Breast epithelium (tissue), 4 donors: Measurements from ENCODE around the gene CSK. TPM values are rescaled to one million over a fixed set of nuclear protein-coding genes. Genes with fewer than 3 reads are reported as not detected.

Experiments used
- DNase-seq, 2 donors: peaks; one replicate each; pipeline ENCODE4 v3.0.0-alpha.2; 2019; ENCODE audit warnings: low spot score in 2 of 2
- H3K27ac ChIP-seq, 2 donors: fragments of 200-600 bp; sonication (generic) in 1 of 2; one replicate each; pipeline ENCODE4 v1.5.1; 2016 to 2019; ENCODE audit warnings: mild to moderate bottlenecking in 1 of 2
- H3K27me3 ChIP-seq, 2 donors: fragments of 200-600 bp; sonication (generic) in 1 of 2; one replicate each; pipeline versions ENCODE4 v1.5.1 to v1.6.0; 2017 to 2019; ENCODE audit warnings: control low read depth in 1 of 2, mild to moderate bottlenecking in 1 of 2
- H3K36me3 ChIP-seq: fragments of 200-600 bp; one replicate; pipeline ENCODE4 v1.5.1; 2019
- H3K4me1 ChIP-seq, 2 donors: fragments of 200-600 bp; sonication (generic); one replicate each; pipeline ENCODE4 v1.5.1; 2016 to 2019; ENCODE audit warnings: control low read depth in 1 of 2
- H3K4me3 ChIP-seq, 3 donors: fragments of 200-600 bp; sonication (generic); 1 replicate in 2 of 3; 2 replicates in 1 of 3; pipeline ENCODE4 v1.5.1; 2016 to 2019; ENCODE audit warnings: mild to moderate bottlenecking in 3 of 3, moderate library complexity in 2 of 3
- H3K9me3 ChIP-seq, 2 donors: fragments of 200-600 bp; sonication (generic) in 1 of 2; one replicate each; pipeline ENCODE4 v1.5.1; 2016 to 2019; ENCODE audit warnings: control low read depth in 1 of 2
- CTCF ChIP-seq, 3 donors: fragments of 450-650 bp; IDR thresholded peaks; one replicate each; pipeline ENCODE4 v1.5.1; 2016 to 2017; ENCODE audit warnings: antibody characterized with exemption in 3 of 3, mild to moderate bottlenecking in 3 of 3, moderate library complexity in 3 of 3
- POLR2A ChIP-seq: fragments of 450-650 bp; IDR thresholded peaks from one replicate; pipeline ENCODE4 v1.6.1; 2016; ENCODE audit warnings: antibody characterized with exemption, mild to moderate bottlenecking, moderate library complexity
- POLR2AphosphoS5 ChIP-seq, 3 donors: sonication (generic); formaldehyde crosslinking; IDR thresholded peaks; one replicate each; pipeline ENCODE4 v1.6.1; 2017; ENCODE audit warnings: antibody characterized with exemption in 3 of 3
- intact Hi-C: fragments of 100-400 bp; cut with DNase I; formaldehyde crosslinking; loops from one replicate; pipeline ENCODE4 v1.15.1; 2023; ENCODE audit warnings: low total_unique reads
- total RNA-seq, 3 donors: library from RNA; depleted of rRNA; stranded (reverse); fragments of >200 nt; gene quantifications; one replicate each; pipeline ENCODE4 v1.1.0, GENCODE V29; 2016

The CSK gene
- total RNA-seq, 3 donors from 2014 or later: 18.7 to 26.2 (median 18.7) TPM

- Histone ChIP-seq H3K4me1 (peaks cover 0 to 12% of the 10 kb centered on the region in 2 donors), H3K36me3 (no peaks in the 10 kb centered on the region), H3K27ac (peak overlapping the region; percentile 86 to 93), H3K9me3 (no peaks in the 10 kb centered on the region), H3K4me3 (peak overlapping the region; percentile 87 to 94 (median 89)), H3K27me3 (no peaks in the 10 kb centered on the region)
- no peak for TF ChIP-seq POLR2A
- peak in 1 of 3 donors; percentile 12 for TF ChIP-seq CTCF (IDR thresholded peaks at IDR 0.05)
- peak in 1 of 3 donors; percentile 3 for TF ChIP-seq POLR2AphosphoS5 (IDR thresholded peaks at IDR 0.05)
- DNase-seq: no peak
- intact Hi-C loops: no loop called here
These were observed 61.6 kb downstream of the CSK start for GRCh38 chr15:74843445-74843828.

- H3K9me3 ChIP-seq: no peaks in the 10 kb centered on the region
- intact Hi-C loops: no loop called here
- H3K36me3 ChIP-seq: no peaks in the 10 kb centered on the region
- TF ChIP-seq CTCF (IDR thresholded peaks at IDR 0.05): no peak
- TF ChIP-seq POLR2AphosphoS5 (IDR thresholded peaks at IDR 0.05): no peak
- no peak for TF ChIP-seq POLR2A
- no peak for DNase-seq
- H3K4me3 ChIP-seq: peak overlapping the region; percentile 87 to 94 (median 89)
- H3K27me3 ChIP-seq: no peaks in the 10 kb centered on the region
- peak overlapping the region; percentile 86 to 93 for H3K27ac ChIP-seq
- H3K4me1 ChIP-seq: peaks cover 0 to 12% of the 10 kb centered on the region in 2 donors
These were observed 62.0 kb downstream of the CSK start for GRCh38 chr15:74843891-74844299.

GRCh38 chr15:74844319-74845207, 62.7 kb downstream of the CSK start:
- no peak overlapping the region for H3K4me3 ChIP-seq
- peak overlapping the region; percentile 86 to 93 for H3K27ac ChIP-seq
- H3K27me3 ChIP-seq: no peaks in the 10 kb centered on the region
- peaks cover 0 to 12% of the 10 kb centered on the region in 2 donors for H3K4me1 ChIP-seq
- H3K36me3 ChIP-seq: no peaks in the 10 kb centered on the region
- no peak for DNase-seq
- H3K9me3 ChIP-seq: no peaks in the 10 kb centered on the region
- TF ChIP-seq POLR2AphosphoS5 (IDR thresholded peaks at IDR 0.05) (no peak), CTCF (IDR thresholded peaks at IDR 0.05) (no peak), POLR2A (no peak)
- intact Hi-C loops: no loop called here

- TF ChIP-seq POLR2A: no peak
- TF ChIP-seq CTCF (IDR thresholded peaks at IDR 0.05): no peak
- no peak for TF ChIP-seq POLR2AphosphoS5 (IDR thresholded peaks at IDR 0.05)
- no peaks in the 10 kb centered on the region for H3K36me3 ChIP-seq
- intact Hi-C loops: no loop called here
These were observed 63.3 kb downstream of the CSK start for GRCh38 chr15:74845208-74845568.

GRCh38 chr15:74845581-74845980, 63.7 kb downstream of the CSK start:
- H3K27ac ChIP-seq: no peak overlapping the region
- no peak overlapping the region for H3K4me3 ChIP-seq
- H3K9me3 ChIP-seq: no peaks in the 10 kb centered on the region
- peaks cover 3% of the 10 kb centered on the region for H3K36me3 ChIP-seq
- intact Hi-C loops: no loop called here
- TF ChIP-seq POLR2AphosphoS5 (IDR thresholded peaks at IDR 0.05): no peak
- no peak for DNase-seq
- no peaks in the 10 kb centered on the region for H3K27me3 ChIP-seq
- peaks cover 0 to 12% of the 10 kb centered on the region in 2 donors for H3K4me1 ChIP-seq

More at GRCh38 chr15:74845208-74845568, 63.3 kb downstream of the CSK start:
- Histone ChIP-seq H3K9me3 (no peaks in the 10 kb centered on the region), H3K4me1 (peaks cover 0 to 12% of the 10 kb centered on the region in 2 donors), H3K4me3 (no peak overlapping the region), H3K27me3 (no peaks in the 10 kb centered on the region), H3K27ac (no peak overlapping the region)
- no peak for DNase-seq
